Adrenal gland (tissue), 12 donors: ENCODE data around the gene ELOB. TPM values are rescaled to one million over a fixed set of nuclear protein-coding genes. Genes with fewer than 3 reads are reported as not detected.

Source experiments
- DNase-seq, 7 donors: peaks; one replicate each; pipeline ENCODE4 v3.0.0-alpha.2; 2019 to 2020
- H3K27ac ChIP-seq, 5 donors: fragments of 200-600 bp; sonication (generic) in 4 of 5; 1 replicate in 3 of 5; 2 replicates in 2 of 5; pipeline versions ENCODE4 v1.5.1 to v1.8.0; 2016 to 2020; ENCODE audit warnings: mild to moderate bottlenecking in 1 of 5
- H3K27me3 ChIP-seq: fragments of 200-600 bp; 2 replicates; pipeline ENCODE4 v1.8.0; 2021
- H3K36me3 ChIP-seq, 2 donors: fragments of 200-600 bp; replicated peaks in 1 of 2; 1 replicate in 1 of 2; 2 replicates in 1 of 2; pipeline versions ENCODE4 v1.5.1 to v1.8.0; 2018 to 2022
- H3K4me1 ChIP-seq, 2 donors: fragments of 200-600 bp; replicated peaks in 1 of 2; 1 replicate in 1 of 2; 2 replicates in 1 of 2; pipeline versions ENCODE4 v1.5.1 to v1.8.0; 2018 to 2021
- H3K4me3 ChIP-seq, 4 donors: fragments of 200-600 bp; sonication (generic) in 3 of 4; one replicate each; pipeline ENCODE4 v1.5.1; 2016 to 2018
- H3K9me3 ChIP-seq, 3 donors: fragments of 200-600 bp; sonication (generic) in 1 of 3; replicated peaks in 1 of 3; 1 replicate in 2 of 3; 2 replicates in 1 of 3; pipeline versions ENCODE4 v1.5.1 to v1.8.0; 2016 to 2021
- CTCF ChIP-seq, 6 experiments: fragments of 450-650 bp in 4 of 6; fragments of 200-600 bp in 2 of 6; sonication (generic) in 1 of 6; IDR thresholded peaks; 1 replicate in 5 of 6; 2 replicates in 1 of 6; pipeline versions ENCODE4 v1.5.1 to v1.8.0; 2016 to 2021; ENCODE audit warnings: antibody characterized with exemption in 6 of 6, mild to moderate bottlenecking in 2 of 6, moderate library complexity in 1 of 6
- POLR2A ChIP-seq, 2 donors: fragments of 450-650 bp; IDR thresholded peaks; one replicate each; pipeline ENCODE4 v1.6.1; 2017; ENCODE audit warnings: antibody characterized with exemption in 2 of 2, mild to moderate bottlenecking in 2 of 2, moderate library complexity in 1 of 2
- WGBS, 4 donors: extraction: QIAGEN DNeasy Blood & Tissue Kit in 2 of 4; methylation state at CpG; one replicate each; pipeline versions ENCODE4 v1.1.5 to v1.1.7; 2013 to 2017; 5-methylcytosine and 5-hydroxymethylcytosine counted together
- intact Hi-C, 2 donors: fragments of 100-400 bp; cut with DNase I; formaldehyde crosslinking; loops; one replicate each; pipeline versions ENCODE4 v1.14.1 to v1.15.0; 2022 to 2023
- polyA plus RNA-seq, 3 donors: library from polyadenylated mRNA; stranded (reverse); fragments of 200-250 nt in 2 of 3; fragments of 350-450 nt in 1 of 3; fragmentation: Illumina TruSeq in 1 of 3; extraction: RNeasy Lipid Tissue Mini Kit (QIAGEN cat#74804) in 1 of 3; gene quantifications; one replicate each; pipeline ENCODE4 v1.2.3, GENCODE V29; 2013 to 2014
- total RNA-seq, 9 donors: library from RNA; depleted of rRNA in 4 of 9; stranded (reverse); fragments of >200 nt in 4 of 9; fragments of 120-200 nt in 1 of 9; fragmentation: NEBNext Ultra II Directional in 1 of 9; extraction: Animal tissue kit (Norgen Biotek cat#: 25700) in 1 of 9; gene quantifications; one replicate each; pipeline versions ENCODE4 v1.1.0 to v1.2.4, GENCODE V29; 2013 to 2023
- donor health status: healthy with polysubstance abuse.
- donor health status: Bipolar disorder and iron deficiency.
- donor health status: DM: yes; HTN: yes; CAD: no.
- donor health status: DM: no; HTN: no; CAD: no.
- donor health status: DM: no; HTN: no; CAD: no.
- donor health status: DM: yes; HTN: yes; CAD: no.

Gene ELOB
- total and polyA plus RNA-seq, 12 donors: 72.7 to 1,030 (median 361) TPM

- intact Hi-C loops: no loop called here
- DNase-seq: peak in 4 of 7 donors; percentile 31 to 57 (median 48)
- Histone ChIP-seq H3K4me3 (no peak overlapping the region), H3K9me3 (no peaks in the 10 kb centered on the region), H3K27me3 (no peaks in the 10 kb centered on the region), H3K27ac (peak overlapping the region in 4 of 5 donors; percentile 16 to 85 (median 54)), H3K36me3 (peaks cover 0 to 96% of the 10 kb centered on the region in 2 donors), H3K4me1 (peaks cover 16 to 18% of the 10 kb centered on the region in 2 donors)
- 58 to 61% (median 60%) methylated on average over 13 to 17 of the region's 17 CpGs for WGBS, 4 donors
- TF ChIP-seq CTCF (IDR thresholded peaks at IDR 0.05) (no peak), POLR2A (IDR thresholded peaks at IDR 0.05) (no peak)
Observed at GRCh38 chr16:2768403-2769089, 8.5 kb downstream of the ELOB start.

- no peak for TF ChIP-seq CTCF (IDR thresholded peaks at IDR 0.05)
- peak in 1 of 2 donors; percentile 54 for TF ChIP-seq POLR2A (IDR thresholded peaks at IDR 0.05)
- peaks cover 16 to 18% of the 10 kb centered on the region in 2 donors for H3K4me1 ChIP-seq
- 41 to 51% (median 46%) methylated on average over 12 to 14 of the region's 14 CpGs for WGBS, 4 donors
- H3K27me3 ChIP-seq: no peaks in the 10 kb centered on the region
- H3K27ac ChIP-seq: peak overlapping the region in 4 of 5 donors; percentile 16 to 85 (median 62)
- peak; percentile 68 to 86 (median 81) for DNase-seq
- H3K9me3 ChIP-seq: no peaks in the 10 kb centered on the region
- H3K36me3 ChIP-seq: peaks cover 0 to 96% of the 10 kb centered on the region in 2 donors
- H3K4me3 ChIP-seq: no peak overlapping the region
- intact Hi-C loops: no loop called here
Observed at GRCh38 chr16:2767891-2768290, 9.2 kb downstream of the ELOB start.

GRCh38 chr16:2767140-2767731 is 9.8 kb downstream of the ELOB start:
- H3K9me3 ChIP-seq: no peaks in the 10 kb centered on the region
- no peak for TF ChIP-seq POLR2A (IDR thresholded peaks at IDR 0.05)
- TF ChIP-seq CTCF (IDR thresholded peaks at IDR 0.05): no peak
- DNase-seq: peak in 1 of 7 donors; percentile 50
- WGBS, 4 donors: 75 to 100% (median 81%) methylated on average over 2 to 19 of the region's 19 CpGs
- H3K27ac ChIP-seq: peak overlapping the region in 4 of 5 donors; percentile 16 to 85 (median 62)
- intact Hi-C loops: no loop called here
- H3K36me3 ChIP-seq: peaks cover 0 to 99% of the 10 kb centered on the region in 2 donors
- H3K4me3 ChIP-seq: no peak overlapping the region
- peaks cover 16 to 18% of the 10 kb centered on the region in 2 donors for H3K4me1 ChIP-seq
- H3K27me3 ChIP-seq: no peaks in the 10 kb centered on the region

- TF ChIP-seq POLR2A (IDR thresholded peaks at IDR 0.05) (no peak), CTCF (IDR thresholded peaks at IDR 0.05) (no peak)
- intact Hi-C loops: no loop called here
- DNase-seq: no peak
- Histone ChIP-seq H3K4me1 (peaks cover 16 to 18% of the 10 kb centered on the region in 2 donors), H3K27me3 (no peaks in the 10 kb centered on the region), H3K36me3 (peaks cover 0 to 99% of the 10 kb centered on the region in 2 donors), H3K27ac (peak overlapping the region in 2 of 5 donors; percentile 64 to 85), H3K4me3 (no peak overlapping the region), H3K9me3 (no peaks in the 10 kb centered on the region)
- WGBS, 4 donors: 95 to 97% (median 96%) methylated on average over 38 to 44 of the region's 44 CpGs
Observed at GRCh38 chr16:2766430-2767139, 10.5 kb downstream of the ELOB start.
